Fibroblast of skin of scalp (primary cell): ENCODE results near the gene OR7A5.
A peak's percentile ranks its signal among the peaks of the same experiment; 100 is the strongest.
"Not testable (repeated sequence)": the region's sequence is repeated elsewhere in the genome, so short reads cannot be mapped to it uniquely, and the experiment has no call there.

Experiments used
- DNase-seq: peaks from one replicate; pipeline ENCODE4 v3.0.0-alpha.2; 2013

The OR7A5 gene

GRCh38 chr19:14784730-14785101 is 50.3 kb downstream of the OR7A5 start:
- peak; percentile 9 for DNase-seq

GRCh38 chr19:14783410-14783998 is 51.5 kb downstream of the OR7A5 start:
- DNase-seq: not testable (repeated sequence)

- no peak for DNase-seq
Observed at GRCh38 chr19:14782626-14783409, 52.2 kb downstream of the OR7A5 start.

- DNase-seq: not testable (repeated sequence)
Observed at GRCh38 chr19:14781713-14782536, 53.1 kb downstream of the OR7A5 start.

GRCh38 chr19:14780622-14781225 is 54.3 kb downstream of the OR7A5 start:
- not testable (repeated sequence) for DNase-seq

GRCh38 chr19:14779151-14779550 is 55.8 kb downstream of the OR7A5 start:
- DNase-seq: no peak

GRCh38 chr19:14778110-14778845 is 56.7 kb downstream of the OR7A5 start, which contains the start of gene ADGRE2:
ADGRE2 (minus strand) TSS chr19:14778560; CDS start chr19:14776756, 1,804 bp downstream.
- not testable (repeated sequence) for DNase-seq

- DNase-seq: not testable (repeated sequence)
Observed at GRCh38 chr19:14777645-14778044, 57.3 kb downstream of the OR7A5 start.
